GM19463 (cell line): ENCODE data around the gene NCR2.
"Not testable (repeated sequence)": the region's sequence is repeated elsewhere in the genome, so short reads cannot be mapped to it uniquely, and the experiment has no call there.

ENCODE experiments used
- ATAC-seq: cut with Tn5 transposase; IDR thresholded peaks from one replicate; pipeline ENCODE4 v1.9.1; 2021; ENCODE audit warnings: mild to moderate bottlenecking, moderate library complexity; ENCODE audit not compliant: unreplicated experiment

NCR2 gene

GRCh38 chr6:41335296-41335695 is at the start of gene NCR2:
Gene NCR2, plus strand, starts transcription at chr6:41335608. Its CDS starts 269 bp downstream, at chr6:41335877.
- ATAC-seq, result no peak

GRCh38 chr6:41286544-41287346 is 48.7 kb upstream of the NCR2 start, which contains the start of gene TREM1:
Gene TREM1, minus strand, starts transcription at chr6:41286682. Its CDS starts 27 bp downstream, at chr6:41286655.
- ATAC-seq, result no peak

- no peak for ATAC-seq
Measured at GRCh38 chr6:41288030-41288753, 47.2 kb upstream of the NCR2 start.

- ATAC-seq, result no peak
Measured at GRCh38 chr6:41288754-41289129, 46.7 kb upstream of the NCR2 start.

- ATAC-seq, result no peak
Measured at GRCh38 chr6:41289815-41290214, 45.6 kb upstream of the NCR2 start.

- no peak for ATAC-seq
Measured at GRCh38 chr6:41291717-41292116, 43.7 kb upstream of the NCR2 start.

- no peak for ATAC-seq
Measured at GRCh38 chr6:41294214-41294872, 41.1 kb upstream of the NCR2 start.

- ATAC-seq, result not testable (repeated sequence)
Measured at GRCh38 chr6:41297248-41297647, 38.2 kb upstream of the NCR2 start.

- no peak for ATAC-seq
Measured at GRCh38 chr6:41298785-41299502, 36.5 kb upstream of the NCR2 start.

- ATAC-seq, result no peak
Measured at GRCh38 chr6:41302638-41303037, 32.8 kb upstream of the NCR2 start.

GRCh38 chr6:41306187-41306854 is 29.1 kb upstream of the NCR2 start:
- ATAC-seq, result no peak

GRCh38 chr6:41315203-41315602 is 20.2 kb upstream of the NCR2 start:
- no peak for ATAC-seq

- no peak for ATAC-seq
Measured at GRCh38 chr6:41315943-41316620, 19.3 kb upstream of the NCR2 start.

- ATAC-seq, result no peak
Measured at GRCh38 chr6:41318261-41318653, 17.2 kb upstream of the NCR2 start.

- ATAC-seq, result peak; percentile 93
Measured at GRCh38 chr6:41318654-41319565, 16.5 kb upstream of the NCR2 start.

- ATAC-seq, result no peak
Measured at GRCh38 chr6:41321183-41321582, 14.2 kb upstream of the NCR2 start.

- ATAC-seq, result no peak
Measured at GRCh38 chr6:41325446-41326066, 9.9 kb upstream of the NCR2 start.

- ATAC-seq, result no peak
Measured at GRCh38 chr6:41326092-41326491, 9.3 kb upstream of the NCR2 start.
